Vagina (tissue), 2 donors: ENCODE results near the gene ROPN1L.
"Not testable (repeated sequence)": the region's sequence is repeated elsewhere in the genome, so short reads cannot be mapped to it uniquely, and the experiment has no call there.

Experiments used
- POLR2A ChIP-seq, 2 donors: fragments of 450-650 bp; IDR thresholded peaks; one replicate each; pipeline ENCODE4 v1.6.1; 2017; ENCODE audit warnings: antibody characterized with exemption in 2 of 2, mild to moderate bottlenecking in 2 of 2, moderate library complexity in 2 of 2
- POLR2AphosphoS5 ChIP-seq, 2 donors: sonication (generic); formaldehyde crosslinking; IDR thresholded peaks; one replicate each; pipeline ENCODE4 v1.9.0; 2017; ENCODE audit warnings: antibody characterized with exemption in 2 of 2, mild to moderate bottlenecking in 2 of 2, low read depth in 1 of 2; ENCODE audit not compliant: insufficient read depth in 1 of 2

- TF ChIP-seq POLR2AphosphoS5 (IDR thresholded peaks at IDR 0.05; ENCODE audit: insufficient read depth in 1 of 2, low read depth in 1 of 2); POLR2A (IDR thresholded peaks at IDR 0.05): not testable (repeated sequence)
These were observed 52.8 kb downstream of the ROPN1L start for GRCh38 chr5:10494497-10494896.
